Measurements from ENCODE around the gene F13A1. TPM values are rescaled to one million over a fixed set of nuclear protein-coding genes. Genes with fewer than 3 reads are reported as not detected.

F13A1 gene
- 100 TPM for total RNA-seq
- long read RNA-seq, transcript F13A1-201 (15 exons, 3,999 nt), result major isoform, 43 of 62 reads
- long read RNA-seq, partial matches to known transcripts, result 17 of 62 reads
- long read RNA-seq, other reads (novel, unspliced or antisense), result 2 of 62 reads

DNA sequence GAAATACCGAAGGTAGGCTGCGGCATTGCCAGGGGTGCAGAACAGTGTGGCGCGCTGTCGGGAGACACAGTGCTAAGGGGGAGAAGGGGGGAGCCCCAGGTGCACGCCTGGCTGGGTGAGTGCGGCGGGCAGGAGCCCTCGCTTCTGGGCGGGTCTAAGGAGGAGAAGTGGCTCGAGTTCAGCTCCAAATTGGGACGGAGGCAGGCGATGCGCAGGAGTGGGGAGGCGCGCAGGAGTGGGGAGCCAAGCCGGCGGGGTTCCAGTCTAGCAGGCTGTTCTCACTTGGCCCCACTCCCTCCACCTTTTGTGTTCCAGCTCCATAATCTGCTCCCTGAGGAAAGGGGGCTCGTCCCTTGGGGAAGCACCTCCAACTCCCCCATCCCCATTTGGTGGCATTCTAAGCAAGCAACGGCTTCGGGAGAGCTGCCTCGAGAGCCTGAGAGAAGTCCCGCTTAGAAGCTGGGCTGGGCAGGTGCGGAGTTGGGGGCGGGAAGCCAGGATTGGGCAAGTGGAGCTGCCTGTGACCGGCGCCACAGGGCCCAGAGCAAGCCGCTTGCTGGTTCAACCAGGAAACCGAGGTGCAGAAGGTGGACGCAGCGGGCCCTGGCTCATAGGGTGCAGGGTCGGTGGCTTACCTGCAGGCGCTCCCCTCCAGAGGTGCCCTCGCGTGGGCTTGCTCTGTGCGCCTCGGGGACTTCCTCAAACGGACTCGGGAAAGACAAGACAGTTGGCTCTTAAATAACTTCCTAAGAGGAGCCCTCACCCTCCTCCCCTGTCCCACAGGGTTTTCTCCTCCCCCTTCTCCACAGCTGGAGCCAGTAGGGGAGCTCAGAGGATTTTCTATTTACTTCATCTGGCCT lies at the start of gene F13A1:
F13A1 (minus strand) TSS at position 711 of the 860 bp plus-strand sequence. CDS start 1,998 bp downstream, outside the sequence.
- peak; percentile 46 for ATAC-seq
- DNase-seq, result peak; percentile 49
- intact Hi-C loops (cut with micrococcal nuclease), result loop anchor here (10.0 kb wide), 1 partner anchor 265 kb away; no protein-coding TSS in a partner anchor

DNA sequence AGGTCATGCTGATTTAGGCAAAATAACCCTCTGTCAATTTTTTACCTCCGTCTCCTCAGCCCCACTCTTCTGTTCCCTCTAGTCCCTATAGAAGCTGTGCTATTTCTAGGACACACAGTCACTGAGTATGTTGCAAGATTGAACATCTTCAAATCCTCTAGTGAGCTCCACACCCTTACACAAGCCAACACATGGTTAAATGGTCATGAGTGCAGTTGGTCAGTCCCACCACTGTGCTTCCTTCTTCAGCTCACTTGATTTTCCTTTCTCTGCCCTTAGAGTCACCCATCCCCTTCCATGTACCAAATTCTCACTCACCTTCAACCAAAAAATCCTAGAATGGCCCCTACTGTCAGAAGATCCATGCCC lies 48.2 kb upstream of the F13A1 start:
- intact Hi-C loops (cut with micrococcal nuclease), result no loop called here
- ATAC-seq, result peak; percentile 33
- DNase-seq, result no peak

DNA sequence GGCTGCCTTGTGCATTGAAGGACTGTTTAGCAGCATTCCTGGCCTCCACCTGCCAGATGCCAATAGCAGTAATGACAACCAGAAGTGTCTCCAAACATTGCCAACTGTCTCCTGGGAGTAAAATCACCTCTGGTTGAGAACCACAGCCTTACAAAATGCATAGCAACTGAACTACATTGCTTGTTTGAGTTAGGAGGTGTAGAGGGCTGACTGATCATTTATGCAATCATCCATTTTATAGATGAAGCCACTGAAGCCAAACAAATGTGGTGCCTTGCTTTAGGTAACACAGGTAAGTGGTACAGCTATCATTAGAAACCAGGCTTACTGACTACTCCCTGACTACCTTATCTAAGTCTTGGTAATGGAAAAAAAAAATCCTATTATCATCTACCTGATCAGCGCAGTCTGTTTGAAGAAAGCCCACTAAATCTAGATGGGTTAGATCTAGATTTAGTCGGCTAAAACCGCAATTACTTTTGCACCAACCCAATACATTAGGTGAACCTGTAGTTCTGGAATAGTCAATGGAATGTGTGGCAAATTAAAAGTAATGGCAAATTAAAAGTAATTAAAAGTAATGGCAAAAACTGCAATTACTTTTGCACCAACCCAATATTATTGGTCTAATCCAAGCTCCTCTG lies 47.7 kb upstream of the F13A1 start:
- intact Hi-C loops (cut with micrococcal nuclease), result no loop called here
- no peak for DNase-seq
- ATAC-seq, result no peak

DNA sequence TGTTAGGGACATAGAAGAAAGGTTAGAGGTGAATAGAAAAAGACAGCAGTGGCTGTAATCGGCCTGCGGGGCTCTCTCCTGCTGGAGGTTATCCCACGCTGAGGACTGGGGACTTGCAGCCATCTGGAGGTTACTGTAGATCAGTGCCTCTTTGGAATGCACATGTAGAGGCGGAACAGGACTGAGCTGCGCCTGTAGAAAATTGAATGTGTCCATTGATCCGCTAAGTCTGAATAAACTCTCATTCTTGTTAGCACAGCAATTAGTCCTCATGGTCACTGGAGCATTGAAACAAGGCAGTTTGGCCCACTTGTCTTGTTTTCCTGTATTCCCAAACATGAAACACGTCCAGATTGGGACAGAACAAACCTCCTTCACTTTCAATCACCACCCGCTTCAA lies 46.3 kb upstream of the F13A1 start:
- no peak for DNase-seq
- no peak for ATAC-seq
- intact Hi-C loops (cut with micrococcal nuclease), result no loop called here

DNA sequence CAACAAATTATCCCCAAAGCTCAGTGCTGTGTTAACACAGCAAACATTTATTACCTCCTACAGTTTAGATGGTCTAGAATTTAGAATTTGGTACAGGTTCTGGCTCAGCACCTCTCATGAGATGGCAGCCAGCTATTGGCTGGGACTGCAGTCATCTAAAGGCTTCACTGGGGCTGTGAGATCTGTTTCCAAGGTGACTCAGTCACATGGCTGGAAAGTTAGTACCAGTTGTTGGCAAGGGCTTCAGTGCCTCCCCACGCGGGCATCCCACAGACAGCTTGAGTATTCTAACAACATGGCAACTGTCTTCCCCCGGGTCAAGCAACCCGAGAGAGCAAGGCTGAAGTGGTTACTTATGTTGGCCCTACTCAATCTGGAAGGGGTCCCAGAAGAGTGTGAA lies 44.8 kb upstream of the F13A1 start:
- DNase-seq (no peak), ATAC-seq (no peak)
- intact Hi-C loops (cut with micrococcal nuclease), result no loop called here

DNA sequence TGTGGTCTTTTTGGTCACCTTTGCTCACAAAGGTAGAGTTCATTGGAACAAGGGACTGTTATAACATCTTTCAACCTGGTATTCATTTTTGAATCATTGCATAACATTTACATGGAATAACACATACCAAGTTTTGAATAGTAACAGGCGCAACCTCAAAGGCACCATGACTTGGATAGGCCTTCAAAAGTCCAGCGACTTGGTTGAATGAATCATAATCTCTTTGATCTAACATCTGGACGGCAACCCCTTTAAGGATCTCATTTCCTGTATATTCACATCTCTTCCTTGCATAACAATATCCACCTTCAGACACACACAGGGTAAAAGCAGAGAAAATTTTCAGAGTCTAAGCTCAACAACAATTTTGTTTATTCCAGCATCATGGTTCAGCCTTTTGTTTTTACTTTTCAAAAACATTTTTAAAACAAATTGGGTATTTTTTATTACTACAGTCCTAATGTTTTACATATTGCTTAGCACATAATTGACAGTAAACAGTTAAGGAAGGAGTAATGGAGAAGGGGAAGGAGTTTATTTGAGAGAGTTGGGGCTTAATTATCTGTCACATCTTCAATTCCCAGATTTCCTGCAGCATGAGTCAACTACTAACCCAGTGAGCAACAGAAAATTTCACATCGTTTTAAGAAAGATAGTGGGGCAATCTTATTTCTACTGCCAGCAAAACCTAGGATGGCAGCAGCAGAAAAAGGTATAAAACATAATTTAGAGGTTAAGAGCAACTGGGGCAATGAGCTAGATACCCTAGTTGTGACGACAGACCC lies 41.8 kb upstream of the F13A1 start:
- intact Hi-C loops (cut with micrococcal nuclease), result no loop called here
- DNase-seq (no peak), ATAC-seq (no peak)

DNA sequence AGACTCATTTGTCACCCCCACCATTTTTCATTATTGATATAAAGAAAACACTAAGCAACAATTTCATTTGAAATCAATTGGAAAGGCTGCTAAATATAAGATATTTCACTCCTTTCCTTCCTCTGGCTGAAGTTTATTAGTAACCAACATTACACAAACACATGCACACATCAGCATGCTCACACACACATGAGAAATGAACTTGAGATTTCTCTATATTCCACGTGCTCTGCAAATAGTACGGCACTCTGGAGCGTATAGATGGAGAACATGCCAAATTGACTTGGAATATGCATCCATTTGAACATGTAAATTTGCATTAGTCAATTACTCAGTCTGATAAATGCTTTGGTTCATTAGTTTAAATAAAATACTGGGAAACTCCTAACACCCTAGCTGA lies 37.1 kb upstream of the F13A1 start:
- intact Hi-C loops (cut with micrococcal nuclease), result no loop called here
- ATAC-seq (no peak), DNase-seq (no peak)

DNA sequence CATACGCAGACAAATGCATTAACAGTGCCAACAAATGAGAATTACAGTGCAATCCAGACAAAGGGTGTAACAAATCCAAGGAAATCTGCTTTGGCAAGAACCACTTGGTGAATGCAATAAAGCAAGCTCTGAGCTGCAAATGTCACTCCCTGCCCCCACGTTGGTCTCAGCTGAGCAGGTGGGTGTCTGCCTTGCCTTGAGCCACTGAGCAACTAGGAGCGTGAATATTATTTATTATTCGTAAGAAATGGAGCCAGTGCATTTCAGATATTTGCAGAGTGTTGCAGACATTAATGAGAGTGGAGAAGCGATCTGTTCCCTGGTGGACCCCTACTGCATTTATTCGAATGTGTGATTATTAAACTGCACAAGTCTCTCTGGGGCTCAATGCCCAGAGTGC lies 36.6 kb upstream of the F13A1 start:
- intact Hi-C loops (cut with micrococcal nuclease), result no loop called here
- ATAC-seq, result no peak

DNA sequence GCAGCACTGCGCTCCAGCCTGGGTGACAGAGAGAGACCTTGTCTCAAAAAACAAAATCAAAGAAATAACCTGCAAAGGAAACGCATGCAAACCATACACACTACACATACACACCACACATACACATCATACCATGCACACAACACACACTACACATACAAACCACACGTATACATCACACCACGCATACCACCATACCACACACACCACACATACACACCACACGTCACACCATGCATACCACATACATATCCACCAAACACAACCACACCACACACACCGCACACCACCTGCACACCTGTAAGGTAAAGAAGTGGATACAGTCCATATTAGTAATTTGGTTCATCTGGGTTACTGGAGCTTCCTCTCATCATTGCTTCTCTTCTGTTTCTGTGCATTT lies 32.3 kb upstream of the F13A1 start:
- ATAC-seq, result no peak
- no peak for DNase-seq
- intact Hi-C loops (cut with micrococcal nuclease), result no loop called here

More for the DNA sequence above, 36.6 kb upstream of the F13A1 start:
- DNase-seq, result no peak

DNA sequence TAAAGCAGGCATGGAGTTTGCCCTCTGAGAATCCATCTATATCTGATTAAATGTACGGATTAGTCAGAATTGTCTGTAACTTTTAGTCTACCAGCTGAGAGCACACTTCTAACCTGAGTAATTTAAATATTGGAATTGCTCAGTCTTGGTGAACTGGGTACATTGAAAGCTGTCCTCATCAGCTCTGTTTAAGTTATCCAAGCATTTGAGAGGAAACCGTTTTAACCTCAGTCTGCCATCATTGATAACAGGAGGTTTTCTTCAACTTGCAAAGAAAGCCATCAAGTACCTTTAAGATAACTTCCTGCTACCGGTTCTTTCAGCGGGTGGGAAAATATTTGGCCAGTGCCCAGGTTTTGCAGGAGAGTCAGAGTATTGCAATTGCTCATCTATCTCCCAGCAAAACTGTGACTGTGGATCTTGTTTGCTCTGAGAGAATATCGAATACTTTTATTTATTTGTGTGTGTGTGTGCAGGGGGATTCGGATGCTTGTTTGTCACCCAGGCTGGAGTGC lies 31.1 kb upstream of the F13A1 start:
- ATAC-seq, result no peak
- intact Hi-C loops (cut with micrococcal nuclease), result no loop called here
- DNase-seq, result no peak

DNA sequence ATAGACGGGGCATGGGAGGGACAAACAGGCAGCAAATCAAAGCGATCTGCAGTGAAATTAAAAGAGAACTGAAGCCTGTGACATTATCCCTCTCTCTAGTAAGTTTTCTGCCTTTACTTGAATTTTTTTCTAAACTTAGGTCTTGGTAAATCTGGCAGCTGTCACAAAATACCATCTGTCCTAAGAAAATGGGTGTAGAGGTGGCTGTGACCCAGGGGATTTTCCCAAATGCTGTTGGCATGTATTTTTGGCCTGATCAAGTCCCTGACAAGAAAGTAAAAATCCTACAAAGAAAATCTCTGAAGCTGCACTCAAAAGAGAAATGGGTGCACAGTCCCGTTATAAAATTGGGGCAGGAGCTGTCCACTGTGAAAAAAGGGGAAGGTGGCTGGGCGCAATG lies 30.2 kb upstream of the F13A1 start:
- DNase-seq, result no peak
- no peak for ATAC-seq
- intact Hi-C loops (cut with micrococcal nuclease), result no loop called here

DNA sequence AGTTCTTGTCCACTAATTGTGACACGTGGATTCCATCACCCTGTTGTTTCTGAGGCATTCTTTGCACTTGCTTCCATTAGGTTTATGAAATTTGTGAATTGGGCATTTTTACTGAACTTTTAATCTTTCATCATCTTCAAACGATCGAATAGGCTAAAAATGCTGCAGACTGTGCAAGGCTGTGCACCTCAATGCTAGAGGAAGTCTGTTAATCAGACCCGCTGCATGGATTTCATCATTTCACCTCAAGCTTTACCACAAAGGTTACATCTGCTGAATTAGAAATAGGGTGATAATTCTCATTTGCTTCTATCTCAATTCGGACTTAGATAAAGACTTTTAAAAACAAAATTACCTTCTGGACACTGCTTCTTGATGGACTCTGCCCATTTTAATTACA lies 27.8 kb upstream of the F13A1 start:
- intact Hi-C loops (cut with micrococcal nuclease), result no loop called here
- ATAC-seq, result no peak
- no peak for DNase-seq

DNA sequence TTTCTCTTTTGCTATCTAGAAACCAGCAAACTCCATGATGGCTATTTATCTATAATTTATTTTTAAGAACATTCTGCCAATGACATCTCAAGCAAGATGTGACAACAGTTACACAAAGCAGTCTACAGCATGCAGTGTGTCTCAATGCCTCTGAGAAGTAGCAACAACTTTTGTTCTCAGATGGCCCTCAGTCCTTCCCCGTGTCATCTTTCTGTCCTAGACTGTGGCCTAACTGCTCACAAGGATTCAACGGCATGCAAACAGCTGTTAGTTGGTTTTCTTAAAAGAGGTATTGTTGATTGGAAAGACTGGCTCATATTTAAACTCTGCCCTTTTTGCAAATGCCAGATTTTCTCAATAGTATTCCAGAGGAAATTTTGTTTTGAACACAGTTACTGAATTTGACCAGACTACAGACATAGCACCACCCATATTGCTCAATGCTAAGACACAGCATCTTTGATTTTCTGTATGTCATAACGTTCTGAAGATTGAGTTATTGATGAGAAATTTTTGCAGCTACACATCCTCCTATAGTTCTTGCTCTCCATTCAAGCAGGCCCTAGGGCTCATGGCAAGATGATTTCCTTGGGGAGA lies 26.1 kb upstream of the F13A1 start:
- intact Hi-C loops (cut with micrococcal nuclease), result no loop called here
- peak; percentile 46 for ATAC-seq

DNA sequence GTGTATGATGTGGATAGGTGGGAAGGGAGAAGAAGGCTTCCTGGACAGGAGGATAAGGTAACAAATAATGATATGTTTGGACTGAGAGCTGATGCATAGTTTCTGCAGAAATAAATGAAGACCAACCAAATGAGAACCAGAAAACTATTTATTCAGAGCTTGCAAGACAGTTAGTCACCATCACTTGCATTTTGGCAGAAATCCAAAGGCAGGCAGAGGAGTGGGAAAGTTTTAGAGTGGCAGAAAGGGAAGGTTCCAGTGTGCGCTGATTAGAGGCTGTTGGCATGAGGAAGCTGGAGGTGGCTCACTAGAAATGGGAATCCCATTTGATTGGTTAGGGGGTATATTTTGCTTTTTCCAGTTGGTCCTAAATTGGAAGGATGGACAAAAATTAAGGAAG lies 13.0 kb upstream of the F13A1 start:
- DNase-seq (no peak), ATAC-seq (peak; percentile 47)
- intact Hi-C loops (cut with micrococcal nuclease), result no loop called here

More for the DNA sequence above, 26.1 kb upstream of the F13A1 start:
- DNase-seq, result no peak

DNA sequence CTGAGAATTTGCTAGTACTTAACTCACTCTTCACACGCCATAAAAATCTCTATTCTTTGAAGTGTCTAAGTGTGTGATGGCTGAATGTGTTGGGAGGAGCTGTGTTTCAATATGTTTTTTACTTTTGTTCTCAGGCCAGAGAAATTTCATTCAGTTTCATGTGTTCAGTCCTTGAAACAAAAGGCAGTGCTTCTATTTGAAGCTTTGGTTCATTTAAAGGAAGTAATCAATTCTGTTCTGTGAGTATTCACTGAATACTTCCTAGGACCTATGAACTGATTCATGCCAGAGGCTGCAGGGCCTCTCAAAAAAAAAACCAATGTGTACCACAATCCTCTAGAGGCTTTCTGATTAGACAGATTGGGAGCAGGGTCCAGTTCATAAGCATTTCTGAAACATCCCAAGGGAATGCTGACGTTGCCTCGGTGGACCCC lies 12.4 kb upstream of the F13A1 start:
- DNase-seq, result no peak
- intact Hi-C loops (cut with micrococcal nuclease), result no loop called here
- ATAC-seq, result no peak

DNA sequence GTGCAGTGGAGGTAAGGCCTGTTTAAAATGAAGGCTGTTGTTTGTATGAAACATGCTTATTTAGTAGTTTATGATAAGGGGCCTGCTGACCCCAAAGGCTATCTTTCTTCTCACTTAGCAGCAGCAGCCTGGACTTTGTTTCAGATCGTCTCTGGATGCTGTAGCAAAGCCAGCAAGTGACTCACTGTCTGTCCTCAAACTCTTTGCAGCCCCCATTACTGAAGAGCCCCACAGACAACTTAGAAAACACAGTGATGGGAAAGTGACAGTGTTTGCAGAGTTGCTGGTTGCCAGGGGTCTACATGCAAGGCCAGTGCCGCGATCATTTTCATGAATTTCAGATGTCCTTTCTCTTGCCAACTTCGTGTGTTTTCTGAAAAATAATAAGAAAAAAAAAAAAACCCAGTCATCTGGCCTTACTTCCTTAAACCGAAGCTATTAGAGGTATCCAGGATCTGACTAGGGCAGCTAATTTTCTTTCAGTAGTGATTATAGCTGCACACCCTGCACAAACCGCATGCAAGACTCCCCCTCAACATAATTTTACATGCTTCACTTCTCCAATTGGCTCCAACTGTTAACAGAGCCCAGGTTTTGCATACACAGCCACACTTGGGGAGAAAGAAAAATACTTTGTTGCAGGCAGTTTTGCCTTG lies 11.6 kb upstream of the F13A1 start:
- DNase-seq (no peak), ATAC-seq (peak; percentile 75)
- intact Hi-C loops (cut with micrococcal nuclease), result no loop called here

DNA sequence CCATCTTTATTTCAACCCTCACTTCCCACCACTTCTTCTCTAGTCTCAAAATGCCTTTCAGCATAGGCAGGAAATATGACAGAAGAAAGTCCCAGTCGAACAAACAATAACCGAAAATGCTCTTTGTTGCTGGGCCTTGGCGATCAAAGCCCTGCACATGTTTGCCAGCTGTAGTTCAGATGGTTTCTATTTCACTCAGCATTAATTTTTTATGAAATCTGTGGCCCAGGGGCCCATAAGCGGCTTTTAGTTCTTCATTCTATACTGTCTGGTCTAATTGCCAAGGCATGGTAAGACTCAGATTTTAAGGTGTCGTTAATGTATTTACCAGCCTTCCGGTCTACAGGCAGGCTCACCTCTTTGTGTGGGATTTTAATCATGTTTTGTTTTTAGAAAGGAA lies 10.9 kb upstream of the F13A1 start:
- ATAC-seq, result peak; percentile 60
- intact Hi-C loops (cut with micrococcal nuclease), result no loop called here
- no peak for DNase-seq

DNA sequence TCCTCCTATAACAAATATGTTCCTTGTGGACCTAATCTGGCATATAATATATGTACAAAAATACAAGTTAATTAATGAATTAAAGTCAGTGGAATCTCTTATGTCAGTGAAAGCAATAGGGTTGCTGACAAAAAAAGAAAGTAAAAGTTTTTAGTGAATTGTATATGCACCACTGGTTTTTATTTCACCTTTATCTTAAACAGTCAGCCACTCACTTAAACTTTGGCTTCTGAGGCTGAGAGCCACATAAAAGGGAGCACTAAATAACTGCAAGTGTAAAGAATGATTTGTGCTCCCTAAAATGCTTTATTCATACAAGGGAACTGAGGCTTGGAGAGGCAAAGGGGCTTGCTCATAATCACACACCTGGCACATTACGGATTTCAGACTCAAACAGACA lies 9.9 kb upstream of the F13A1 start:
- ATAC-seq (no peak), DNase-seq (no peak)
- intact Hi-C loops (cut with micrococcal nuclease), result no loop called here

DNA sequence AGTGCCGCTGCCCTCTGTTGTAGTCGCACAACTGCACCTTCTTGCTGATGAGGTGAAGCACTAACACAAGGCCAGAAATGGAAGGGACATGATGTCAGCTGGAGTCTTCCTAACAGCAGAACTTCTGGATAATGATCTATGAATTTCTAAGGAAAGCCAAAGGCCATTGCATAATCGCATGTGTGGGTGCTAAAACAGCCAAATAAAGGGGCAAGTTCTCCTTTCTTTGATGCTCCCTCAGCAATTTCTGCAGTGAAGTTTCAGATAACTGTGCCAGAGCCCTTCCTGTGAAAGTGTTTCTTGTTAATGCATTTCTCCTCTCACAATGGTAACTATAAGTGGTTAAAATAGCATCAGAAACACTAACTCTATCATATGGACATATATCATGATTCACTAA lies 8.0 kb upstream of the F13A1 start:
- peak; percentile 33 for ATAC-seq
- no peak for DNase-seq
- intact Hi-C loops (cut with micrococcal nuclease), result no loop called here

Measured in left ventricle myocardium superior (tissue), 1 donor.